HG02642 (cell line): Measurements from ENCODE around the gene AMER2.

Experiments
- ATAC-seq: cut with Tn5 transposase; IDR thresholded peaks from one replicate; pipeline ENCODE4 v1.9.1; 2021; ENCODE audit warnings: mild to moderate bottlenecking; ENCODE audit not compliant: unreplicated experiment, poor library complexity

AMER2 gene

GRCh38 chr13:25187596-25187995, 15.5 kb upstream of the AMER2 start:
- no peak for ATAC-seq

GRCh38 chr13:25186187-25186586, 14.1 kb upstream of the AMER2 start:
- ATAC-seq = no peak

- peak; percentile 31 for ATAC-seq
Observed at GRCh38 chr13:25181597-25181996, 9.5 kb upstream of the AMER2 start.

GRCh38 chr13:25180775-25181537, 8.9 kb upstream of the AMER2 start:
- peak; percentile 81 for ATAC-seq

- no peak for ATAC-seq
Observed at GRCh38 chr13:25179832-25180774, 8.0 kb upstream of the AMER2 start.

GRCh38 chr13:25179011-25179410, 6.9 kb upstream of the AMER2 start:
- ATAC-seq = no peak

GRCh38 chr13:25178070-25178469, 6.0 kb upstream of the AMER2 start:
- ATAC-seq = no peak

- no peak for ATAC-seq
Observed at GRCh38 chr13:25177636-25178035, 5.5 kb upstream of the AMER2 start.

- no peak for ATAC-seq
Observed at GRCh38 chr13:25177012-25177411, 4.9 kb upstream of the AMER2 start.

- no peak for ATAC-seq
Observed at GRCh38 chr13:25175431-25175830, 3.3 kb upstream of the AMER2 start.

- ATAC-seq = no peak
Observed at GRCh38 chr13:25175026-25175425, 2.9 kb upstream of the AMER2 start.

- ATAC-seq = no peak
Observed at GRCh38 chr13:25174304-25174703, 2.2 kb upstream of the AMER2 start.

- ATAC-seq = no peak
Observed at GRCh38 chr13:25172303-25172630, 179 bp upstream of the AMER2 start.

- no peak for ATAC-seq
Observed at GRCh38 chr13:25171170-25171516, 945 bp downstream of the AMER2 start.

- no peak for ATAC-seq
Observed at GRCh38 chr13:25170554-25171111, 1.5 kb downstream of the AMER2 start.

GRCh38 chr13:25169951-25170553, 2.0 kb downstream of the AMER2 start:
- ATAC-seq = no peak

- no peak for ATAC-seq
Observed at GRCh38 chr13:25169356-25169755, 2.7 kb downstream of the AMER2 start.

GRCh38 chr13:25168790-25169189, 3.3 kb downstream of the AMER2 start:
- no peak for ATAC-seq

- ATAC-seq = no peak
Observed at GRCh38 chr13:25167382-25168174, 4.5 kb downstream of the AMER2 start.

GRCh38 chr13:25166306-25166705, 5.8 kb downstream of the AMER2 start:
- ATAC-seq = no peak
